Measurements from ENCODE around the gene NEK4.

- TF ChIP-seq ZBTB8A (tag by site-specific recombination; IDR thresholded peaks at IDR 0.05) (no peak), ZNF202 (tag by site-specific recombination; IDR thresholded peaks at IDR 0.05; ENCODE audit: borderline replicate concordance) (no peak), ZNF274 (IDR thresholded peaks at IDR 0.05; ENCODE audit: low read length) (no peak), ZNF274 (tag by site-specific recombination; IDR thresholded peaks at IDR 0.05; ENCODE audit: borderline replicate concordance) (no peak)
- TF ChIP-seq, protein P1, sequence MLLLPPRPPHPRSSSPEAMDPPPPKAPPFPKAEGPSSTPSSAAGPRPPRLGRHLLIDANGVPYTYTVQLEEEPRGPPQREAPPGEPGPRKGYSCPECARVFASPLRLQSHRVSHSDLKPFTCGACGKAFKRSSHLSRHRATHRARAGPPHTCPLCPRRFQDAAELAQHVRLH (tag by site-specific recombination; IDR thresholded peaks at IDR 0.05): no peak
These were observed 49.2 kb upstream of the NEK4 start for GRCh38 chr3:52819936-52820335.
